ENCODE results near the gene FOXP4. TPM values are rescaled to one million over a fixed set of nuclear protein-coding genes. Genes with fewer than 3 reads are reported as not detected.

FOXP4 gene
- total and polyA plus RNA-seq, 4 donors: 9.1 to 36.2 (median 21.5) TPM

- DNase-seq (peak in 1 of 2 donors; percentile 69), ATAC-seq (ENCODE audit: low FRiP score) (no peak)
- peaks cover 0 to 3% of the 10 kb centered on the region in 2 donors for H3K36me3 ChIP-seq (ENCODE audit: control insufficient read depth in 1 of 2, insufficient read depth in 2 of 2, low read length in 1 of 2)
- H3K27me3 ChIP-seq (ENCODE audit: control insufficient read depth in 1 of 2, insufficient read depth in 2 of 2, low read length in 1 of 2): no peaks in the 10 kb centered on the region
- H3K9me3 ChIP-seq (ENCODE audit: control insufficient read depth, low read length): no peaks in the 10 kb centered on the region
- H3K4me1 ChIP-seq (ENCODE audit: control insufficient read depth in 1 of 2, insufficient read depth in 2 of 2, low read length in 2 of 2): no peaks in the 10 kb centered on the region
- intact Hi-C loops (cut with DNase I): no loop called here
- H3K27ac ChIP-seq (ENCODE audit: low read depth in 1 of 2, low read length in 2 of 2): no peak overlapping the region
- H3K4me3 ChIP-seq (ENCODE audit: low read length in 2 of 2): no peak overlapping the region
- WGBS, 2 donors: 85 to 90% methylated on average over 10 of the region's 10 CpGs
Observed at GRCh38 chr6:41596096-41596685, 50.0 kb downstream of the FOXP4 start.

GRCh38 chr6:41596807-41597206 is 50.6 kb downstream of the FOXP4 start:
- H3K36me3 ChIP-seq (ENCODE audit: control insufficient read depth in 1 of 2, insufficient read depth in 2 of 2, low read length in 1 of 2): peaks cover 0 to 3% of the 10 kb centered on the region in 2 donors
- no peaks in the 10 kb centered on the region for H3K9me3 ChIP-seq (ENCODE audit: control insufficient read depth, low read length)
- intact Hi-C loops (cut with DNase I): no loop called here
- no peak overlapping the region for H3K4me3 ChIP-seq (ENCODE audit: low read length in 2 of 2)
- no peaks in the 10 kb centered on the region for H3K27me3 ChIP-seq (ENCODE audit: control insufficient read depth in 1 of 2, insufficient read depth in 2 of 2, low read length in 1 of 2)
- ATAC-seq (ENCODE audit: low FRiP score) (no peak), DNase-seq (peak in 1 of 2 donors; percentile 67)
- no peak overlapping the region for H3K27ac ChIP-seq (ENCODE audit: low read depth in 1 of 2, low read length in 2 of 2)
- WGBS, 2 donors: 87 to 91% methylated on average over 11 of the region's 11 CpGs
- H3K4me1 ChIP-seq (ENCODE audit: control insufficient read depth in 1 of 2, insufficient read depth in 2 of 2, low read length in 2 of 2): no peaks in the 10 kb centered on the region

- H3K4me1 ChIP-seq (ENCODE audit: control insufficient read depth in 1 of 2, insufficient read depth in 2 of 2, low read length in 2 of 2): no peaks in the 10 kb centered on the region
- ATAC-seq (ENCODE audit: low FRiP score) (no peak), DNase-seq (peak; percentile 42 to 49)
Observed at GRCh38 chr6:41597246-41598000, 51.2 kb downstream of the FOXP4 start.

GRCh38 chr6:41598670-41599014 is 52.5 kb downstream of the FOXP4 start:
- 88 to 91% methylated on average over 3 to 8 of the region's 8 CpGs for WGBS, 2 donors
- no peak for ATAC-seq (ENCODE audit: low FRiP score)

More at GRCh38 chr6:41597246-41598000, 51.2 kb downstream of the FOXP4 start:
- WGBS, 2 donors: 85 to 86% methylated on average over 18 to 19 of the region's 19 CpGs
- H3K36me3 ChIP-seq (ENCODE audit: control insufficient read depth in 1 of 2, insufficient read depth in 2 of 2, low read length in 1 of 2): peaks cover 0 to 3% of the 10 kb centered on the region in 2 donors
- intact Hi-C loops (cut with DNase I): no loop called here
- no peak overlapping the region for H3K4me3 ChIP-seq (ENCODE audit: low read length in 2 of 2)
- H3K27me3 ChIP-seq (ENCODE audit: control insufficient read depth in 1 of 2, insufficient read depth in 2 of 2, low read length in 1 of 2): no peaks in the 10 kb centered on the region
- no peak overlapping the region for H3K27ac ChIP-seq (ENCODE audit: low read depth in 1 of 2, low read length in 2 of 2)
- H3K9me3 ChIP-seq (ENCODE audit: control insufficient read depth, low read length): no peaks in the 10 kb centered on the region

GRCh38 chr6:41599015-41599851 is 53.1 kb downstream of the FOXP4 start:
- intact Hi-C loops (cut with DNase I): no loop called here
- no peak for ATAC-seq (ENCODE audit: low FRiP score)
- H3K4me3 ChIP-seq (ENCODE audit: low read length in 2 of 2): no peak overlapping the region

More at GRCh38 chr6:41598670-41599014, 52.5 kb downstream of the FOXP4 start:
- no peaks in the 10 kb centered on the region for H3K4me1 ChIP-seq (ENCODE audit: control insufficient read depth in 1 of 2, insufficient read depth in 2 of 2, low read length in 2 of 2)
- no peaks in the 10 kb centered on the region for H3K27me3 ChIP-seq (ENCODE audit: control insufficient read depth in 1 of 2, insufficient read depth in 2 of 2, low read length in 1 of 2)
- no peak overlapping the region for H3K4me3 ChIP-seq (ENCODE audit: low read length in 2 of 2)
- DNase-seq: peak in 1 of 2 donors; percentile 27
- no peaks in the 10 kb centered on the region for H3K9me3 ChIP-seq (ENCODE audit: control insufficient read depth, low read length)
- H3K27ac ChIP-seq (ENCODE audit: low read depth in 1 of 2, low read length in 2 of 2): no peak overlapping the region
- H3K36me3 ChIP-seq (ENCODE audit: control insufficient read depth in 1 of 2, insufficient read depth in 2 of 2, low read length in 1 of 2): peaks cover 0 to 3% of the 10 kb centered on the region in 2 donors
- intact Hi-C loops (cut with DNase I): no loop called here

GRCh38 chr6:41599852-41600445 is 53.8 kb downstream of the FOXP4 start:
- Histone ChIP-seq H3K27ac (ENCODE audit: low read depth in 1 of 2, low read length in 2 of 2) (no peak overlapping the region), H3K36me3 (ENCODE audit: control insufficient read depth in 1 of 2, insufficient read depth in 2 of 2, low read length in 1 of 2) (peaks cover 0 to 3% of the 10 kb centered on the region in 2 donors), H3K27me3 (ENCODE audit: control insufficient read depth in 1 of 2, insufficient read depth in 2 of 2, low read length in 1 of 2) (no peaks in the 10 kb centered on the region), H3K4me1 (ENCODE audit: control insufficient read depth in 1 of 2, insufficient read depth in 2 of 2, low read length in 2 of 2) (no peaks in the 10 kb centered on the region), H3K4me3 (ENCODE audit: low read length in 2 of 2) (no peak overlapping the region), H3K9me3 (ENCODE audit: control insufficient read depth, low read length) (no peaks in the 10 kb centered on the region)
- DNase-seq (peak in 1 of 2 donors; percentile 67), ATAC-seq (ENCODE audit: low FRiP score) (no peak)
- 87 to 88% methylated on average over 14 of the region's 14 CpGs for WGBS, 2 donors
- intact Hi-C loops (cut with DNase I): loop anchor here (5.0 to 10.0 kb wide), 2 partner anchors 175 to 182 kb away; partner anchors contain the start of genes FRS3 (in 1 of the 2) and PRICKLE4 (in 1 of the 2)

More at GRCh38 chr6:41599015-41599851, 53.1 kb downstream of the FOXP4 start:
- H3K9me3 ChIP-seq (ENCODE audit: control insufficient read depth, low read length): no peaks in the 10 kb centered on the region
- H3K36me3 ChIP-seq (ENCODE audit: control insufficient read depth in 1 of 2, insufficient read depth in 2 of 2, low read length in 1 of 2): peaks cover 0 to 3% of the 10 kb centered on the region in 2 donors
- H3K27ac ChIP-seq (ENCODE audit: low read depth in 1 of 2, low read length in 2 of 2): no peak overlapping the region
- no peaks in the 10 kb centered on the region for H3K27me3 ChIP-seq (ENCODE audit: control insufficient read depth in 1 of 2, insufficient read depth in 2 of 2, low read length in 1 of 2)
- 81% methylated on average over 21 of the region's 21 CpGs for WGBS, 2 donors
- no peaks in the 10 kb centered on the region for H3K4me1 ChIP-seq (ENCODE audit: control insufficient read depth in 1 of 2, insufficient read depth in 2 of 2, low read length in 2 of 2)
- DNase-seq: peak; percentile 43 to 70

GRCh38 chr6:41600499-41601247 is 54.5 kb downstream of the FOXP4 start:
- intact Hi-C loops (cut with DNase I): loop anchor here (5.0 to 10.0 kb wide), 2 partner anchors 174 to 182 kb away; partner anchors contain the start of genes FRS3 (in 1 of the 2) and PRICKLE4 (in 1 of the 2)
- no peaks in the 10 kb centered on the region for H3K4me1 ChIP-seq (ENCODE audit: control insufficient read depth in 1 of 2, insufficient read depth in 2 of 2, low read length in 2 of 2)
- no peaks in the 10 kb centered on the region for H3K27me3 ChIP-seq (ENCODE audit: control insufficient read depth in 1 of 2, insufficient read depth in 2 of 2, low read length in 1 of 2)
- H3K36me3 ChIP-seq (ENCODE audit: control insufficient read depth in 1 of 2, insufficient read depth in 2 of 2, low read length in 1 of 2): peaks cover 0 to 3% of the 10 kb centered on the region in 2 donors
- DNase-seq (peak; percentile 27 to 51), ATAC-seq (ENCODE audit: low FRiP score) (no peak)
- no peak overlapping the region for H3K4me3 ChIP-seq (ENCODE audit: low read length in 2 of 2)
- WGBS, 2 donors: 73 to 79% methylated on average over 22 of the region's 22 CpGs
- H3K9me3 ChIP-seq (ENCODE audit: control insufficient read depth, low read length): no peaks in the 10 kb centered on the region
- no peak overlapping the region for H3K27ac ChIP-seq (ENCODE audit: low read depth in 1 of 2, low read length in 2 of 2)
